Measurements from ENCODE around the gene MTOR.
A peak's percentile ranks its signal among the peaks of the same experiment; 100 is the strongest.

The MTOR gene

GRCh38 chr1:11134898-11135266, 127.5 kb downstream of the MTOR start:
- TF ChIP-seq CTCF (conservative IDR thresholded peaks at IDR 0.05; ENCODE audit: low read depth) = no peak
- no peak overlapping the region for H3K27ac ChIP-seq
- CTCF ChIA-PET = no interaction called here
- DNase-seq (ENCODE audit: low spot score) = no peak
- POLR2A ChIA-PET (ENCODE audit: low non-redundant PET) = interaction anchor here (0.5 kb wide), 1 partner anchor 17 kb away, joined by 4 read pairs; no protein-coding TSS in a partner anchor

GRCh38 chr1:11134251-11134897, 128.0 kb downstream of the MTOR start:
- POLR2A ChIA-PET (ENCODE audit: low non-redundant PET) = interaction anchor here (0.5 kb wide), 1 partner anchor 16 kb away, joined by 4 read pairs; no protein-coding TSS in a partner anchor
- DNase-seq (ENCODE audit: low spot score) = peak; percentile 67
- CTCF ChIA-PET = no interaction called here
- no peak for TF ChIP-seq CTCF (conservative IDR thresholded peaks at IDR 0.05; ENCODE audit: low read depth)
- H3K27ac ChIP-seq = peak overlapping the region; percentile 83

- H3K27ac ChIP-seq = no peak overlapping the region
- ChIA-PET CTCF (interaction anchor here (0.5 to 1.3 kb wide), 2 partner anchors 35 to 95 kb away, joined by 3 to 4 read pairs; no protein-coding TSS in a partner anchor), POLR2A (ENCODE audit: low non-redundant PET) (no interaction called here)
- no peak for TF ChIP-seq CTCF (conservative IDR thresholded peaks at IDR 0.05; ENCODE audit: low read depth)
- DNase-seq (ENCODE audit: low spot score) = no peak
These were observed 129.6 kb downstream of the MTOR start for GRCh38 chr1:11132563-11133293.

GRCh38 chr1:11131816-11132215, 130.5 kb downstream of the MTOR start:
- TF ChIP-seq CTCF (conservative IDR thresholded peaks at IDR 0.05; ENCODE audit: low read depth) = no peak
- H3K27ac ChIP-seq = no peak overlapping the region
- ChIA-PET CTCF (interaction anchor here (1.3 kb wide), 1 partner anchor 94 kb away, joined by 4 read pairs; no protein-coding TSS in a partner anchor), POLR2A (ENCODE audit: low non-redundant PET) (no interaction called here)
- DNase-seq (ENCODE audit: low spot score) = no peak

GRCh38 chr1:11130406-11130805, 131.9 kb downstream of the MTOR start:
- POLR2A ChIA-PET (ENCODE audit: low non-redundant PET) = no interaction called here
- no peak for DNase-seq (ENCODE audit: low spot score)
- H3K27ac ChIP-seq = no peak overlapping the region
- no peak for TF ChIP-seq CTCF (conservative IDR thresholded peaks at IDR 0.05; ENCODE audit: low read depth)
- CTCF ChIA-PET = interaction anchor here (0.6 kb wide), 1 partner anchor 511 kb away, joined by 4 read pairs; no protein-coding TSS in a partner anchor

- POLR2A ChIA-PET (ENCODE audit: low non-redundant PET) = no interaction called here
- CTCF ChIA-PET = no interaction called here
- TF ChIP-seq CTCF (conservative IDR thresholded peaks at IDR 0.05; ENCODE audit: low read depth) = no peak
- DNase-seq (ENCODE audit: low spot score) = no peak
- H3K27ac ChIP-seq = no peak overlapping the region
These were observed 132.5 kb downstream of the MTOR start for GRCh38 chr1:11129649-11130390.

Data from RWPE1 (cell line).